ENCODE data around the gene PRICKLE1. TPM values are rescaled to one million over a fixed set of nuclear protein-coding genes. Genes with fewer than 3 reads are reported as not detected.

The PRICKLE1 gene
- total and polyA plus RNA-seq, 2 of the 4 experiments (the other 2 are of a cell fraction), result 21.3 to 21.7 TPM

DNA sequence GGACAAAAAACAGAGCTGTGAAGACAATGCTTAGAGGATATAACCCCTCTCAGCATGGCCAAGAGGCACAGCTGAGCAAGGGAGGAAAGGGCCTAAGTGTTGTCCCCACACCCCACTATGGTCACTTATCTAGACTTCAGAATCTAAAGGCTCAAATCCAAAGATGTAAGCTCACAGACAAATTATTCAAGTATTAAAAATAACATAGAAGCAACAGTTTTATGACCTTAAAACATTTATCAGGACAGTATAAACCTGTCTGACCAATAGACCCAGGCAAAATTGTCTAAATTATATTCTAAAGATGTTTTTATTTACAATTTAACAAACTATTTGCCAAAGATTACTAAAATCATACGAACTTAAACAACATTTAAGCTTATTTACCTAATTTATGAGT, 28.1 kb upstream of the PRICKLE1 start:
- ChIA-PET POLR2A (ENCODE audit: unreplicated experiment) (no interaction called here), CTCF (interaction anchor here (1.5 kb wide), 1 partner anchor 12 kb away, joined by 6 read pairs; no protein-coding TSS in a partner anchor)
- Histone ChIP-seq H4K20me1 (ENCODE audit: insufficient read depth, low read length) (no peaks in the 10 kb centered on the region), H4K8ac (ENCODE audit: low read depth in 2 of 2, low read length in 2 of 2) (no peak overlapping the region), H3K9me1 (ENCODE audit: insufficient read depth, low read length) (no peaks in the 10 kb centered on the region), H3K79me1 (ENCODE audit: low read depth in 1 of 2, low read length in 2 of 2) (no peaks in the 10 kb centered on the region), H2AK9ac (replicated peaks; ENCODE audit: low read depth, low read length, poor library complexity) (no peak overlapping the region), H3K27me3 (ENCODE audit: control insufficient read depth, insufficient read depth, low read length) (no peaks in the 10 kb centered on the region; the same call in 1 of the 2 replicates), H3K9ac (ENCODE audit: low read depth, low read length) (no peak overlapping the region), H3K4me1 (ENCODE audit: control insufficient read depth, insufficient read depth, low read length) (no peaks in the 10 kb centered on the region), H2BK120ac (ENCODE audit: low read depth, low read length) (no peak overlapping the region), H2BK20ac (ENCODE audit: low read depth, low read length) (no peak overlapping the region), H3K4me3 (ENCODE audit: insufficient read depth, low read depth, low read length) (no peak overlapping the region), H3K4me2 (ENCODE audit: low read depth, low read length) (no peak overlapping the region), H3K18ac (ENCODE audit: low read depth, low read length) (no peak overlapping the region), H2AFZ (replicated peaks; ENCODE audit: low read length, poor library complexity) (no peak overlapping the region), H3K4ac (ENCODE audit: low read depth, low read length) (no peak overlapping the region), H2AK5ac (ENCODE audit: low read depth, low read length) (no peak overlapping the region), H2BK15ac (ENCODE audit: low read depth, low read length) (no peak overlapping the region), H4K5ac (ENCODE audit: low read depth, low read length) (no peak overlapping the region), H4K91ac (ENCODE audit: insufficient read depth, low read depth, low read length) (no peak overlapping the region), H2BK5ac (ENCODE audit: low read depth, low read length, poor library complexity, severe bottlenecking) (no peak overlapping the region), H3K36me3 (ENCODE audit: control insufficient read depth, insufficient read depth, low read length) (no peaks in the 10 kb centered on the region), H3K9me3 (ENCODE audit: control insufficient read depth, insufficient read depth, low read length) (peaks cover 9% of the 10 kb centered on the region), H3K23ac (ENCODE audit: low read depth, low read length) (no peak overlapping the region), H3K27ac (ENCODE audit: insufficient read depth, low read length) (no peak overlapping the region), H3K56ac (ENCODE audit: extremely low read depth, insufficient read depth, low read length) (no peak overlapping the region), H3K14ac (replicated peaks; ENCODE audit: low read depth, low read length) (no peak overlapping the region)
- no CpG with 5 or more reads among the region's 1 CpG for WGBS, 2 experiments (ENCODE audit: extremely low coverage in 2 of 2, insufficient read length in 1 of 2)
- in situ Hi-C loops (cut with MboI; ENCODE audit: low sequenced_read_pairs) (no loop called here), dilution Hi-C loops (cut with HindIII; ENCODE audit: low sequenced_read_pairs, unreplicated experiment) (no loop called here), intact Hi-C loops (cut with micrococcal nuclease) (no loop called here)
- no TSS peak for BruUV-seq (replicated peaks)
- DNase-seq, result peak; percentile 7
- ATAC-seq (ENCODE audit: low read depth), result no peak
- no peak for TF ChIP-seq NFE2L2 (IDR thresholded peaks at IDR 0.05; ENCODE audit: low read depth, low read length)
- TF ChIP-seq, protein P1, sequence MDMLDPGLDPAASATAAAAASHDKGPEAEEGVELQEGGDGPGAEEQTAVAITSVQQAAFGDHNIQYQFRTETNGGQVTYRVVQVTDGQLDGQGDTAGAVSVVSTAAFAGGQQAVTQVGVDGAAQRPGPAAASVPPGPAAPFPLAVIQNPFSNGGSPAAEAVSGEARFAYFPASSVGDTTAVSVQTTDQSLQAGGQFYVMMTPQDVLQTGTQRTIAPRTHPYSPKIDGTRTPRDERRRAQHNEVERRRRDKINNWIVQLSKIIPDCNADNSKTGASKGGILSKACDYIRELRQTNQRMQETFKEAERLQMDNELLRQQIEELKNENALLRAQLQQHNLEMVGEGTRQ (IDR thresholded peaks at IDR 0.05; ENCODE audit: low read depth, low read length), result no peak
